SK-N-SH (cell line): ENCODE data around the gene PTPRS.
A peak's percentile ranks its signal among the peaks of the same experiment; 100 is the strongest.

Source experiments
- CTCF ChIP-seq: fragments of 200-600 bp; sonication (generic); IDR thresholded peaks from 2 replicates; pipeline ENCODE4 v1.6.1; 2017; ENCODE audit warnings: antibody characterized with exemption, mild to moderate bottlenecking, moderate library complexity
- JUND ChIP-seq: IDR thresholded peaks from 2 replicates; pipeline ENCODE4 v1.4.0; 2012
- POLR2AphosphoS5 ChIP-seq: IDR thresholded peaks from 2 replicates; pipeline ENCODE4 v1.6.1; 2012; ENCODE audit warnings: low read depth, low read length
- RAD21 ChIP-seq: IDR thresholded peaks from 2 replicates; pipeline ENCODE4 v1.6.1; 2012; ENCODE audit warnings: mild to moderate bottlenecking, low read length
- RCOR1 ChIP-seq: fragments of 150-350 bp; IDR thresholded peaks from 2 replicates; pipeline ENCODE4 v1.6.1; 2017; ENCODE audit warnings: antibody characterized with exemption, low read length
- TEAD4 ChIP-seq: IDR thresholded peaks from 2 replicates; pipeline ENCODE4 v1.4.0; 2012; ENCODE audit warnings: mild to moderate bottlenecking, borderline replicate concordance; ENCODE audit not compliant: insufficient read depth
- TF ChIP-seq, protein P1 (sequence below): IDR thresholded peaks from 2 replicates; pipeline ENCODE4 v1.6.1; 2012; ENCODE audit warnings: mild to moderate bottlenecking, low read depth, low read length, moderate library complexity

- TF ChIP-seq CTCF (peak; percentile 41), POLR2AphosphoS5 (no peak), RAD21 (no peak), JUND (no peak), RCOR1 (no peak), TEAD4 (no peak)
- TF ChIP-seq, protein P1, sequence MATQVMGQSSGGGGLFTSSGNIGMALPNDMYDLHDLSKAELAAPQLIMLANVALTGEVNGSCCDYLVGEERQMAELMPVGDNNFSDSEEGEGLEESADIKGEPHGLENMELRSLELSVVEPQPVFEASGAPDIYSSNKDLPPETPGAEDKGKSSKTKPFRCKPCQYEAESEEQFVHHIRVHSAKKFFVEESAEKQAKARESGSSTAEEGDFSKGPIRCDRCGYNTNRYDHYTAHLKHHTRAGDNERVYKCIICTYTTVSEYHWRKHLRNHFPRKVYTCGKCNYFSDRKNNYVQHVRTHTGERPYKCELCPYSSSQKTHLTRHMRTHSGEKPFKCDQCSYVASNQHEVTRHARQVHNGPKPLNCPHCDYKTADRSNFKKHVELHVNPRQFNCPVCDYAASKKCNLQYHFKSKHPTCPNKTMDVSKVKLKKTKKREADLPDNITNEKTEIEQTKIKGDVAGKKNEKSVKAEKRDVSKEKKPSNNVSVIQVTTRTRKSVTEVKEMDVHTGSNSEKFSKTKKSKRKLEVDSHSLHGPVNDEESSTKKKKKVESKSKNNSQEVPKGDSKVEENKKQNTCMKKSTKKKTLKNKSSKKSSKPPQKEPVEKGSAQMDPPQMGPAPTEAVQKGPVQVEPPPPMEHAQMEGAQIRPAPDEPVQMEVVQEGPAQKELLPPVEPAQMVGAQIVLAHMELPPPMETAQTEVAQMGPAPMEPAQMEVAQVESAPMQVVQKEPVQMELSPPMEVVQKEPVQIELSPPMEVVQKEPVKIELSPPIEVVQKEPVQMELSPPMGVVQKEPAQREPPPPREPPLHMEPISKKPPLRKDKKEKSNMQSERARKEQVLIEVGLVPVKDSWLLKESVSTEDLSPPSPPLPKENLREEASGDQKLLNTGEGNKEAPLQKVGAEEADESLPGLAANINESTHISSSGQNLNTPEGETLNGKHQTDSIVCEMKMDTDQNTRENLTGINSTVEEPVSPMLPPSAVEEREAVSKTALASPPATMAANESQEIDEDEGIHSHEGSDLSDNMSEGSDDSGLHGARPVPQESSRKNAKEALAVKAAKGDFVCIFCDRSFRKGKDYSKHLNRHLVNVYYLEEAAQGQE = no peak
These were observed 13.8 kb upstream of the PTPRS start for GRCh38 chr19:5354403-5354802.
